NB4 (cell line): Measurements from ENCODE around the gene GLP1R.

Experiments used
- CTCF ChIP-seq: IDR thresholded peaks from one replicate; pipeline ENCODE4 v1.5.1; 2012; ENCODE audit warnings: low read depth, low read length
- POLR2A ChIP-seq: IDR thresholded peaks from 2 replicates; pipeline ENCODE4 v1.6.1; 2011; ENCODE audit warnings: mild to moderate bottlenecking; ENCODE audit not compliant: insufficient read length; ENCODE audit errors: extremely low read depth

- TF ChIP-seq CTCF (no peak), POLR2A (no peak)
Observed at GRCh38 chr6:39054577-39055142, 6.1 kb downstream of the GLP1R start.
